HepG2 (cell line): ENCODE results near the gene KDM3B. TPM values are rescaled to one million over a fixed set of nuclear protein-coding genes. Genes with fewer than 3 reads are reported as not detected.

Experiments
- ATAC-seq: fragments of 200-7000 bp; cut with Tn5 transposase; 3 replicates; pipeline ENCODE4 v1.9.1; 2020; ENCODE audit warnings: mild to moderate bottlenecking, moderate library complexity
- BruUV-seq: library from RNA; stranded (reverse); fragments of 400-500 nt; replicated peaks from 2 replicates; lab custom pipeline; 2021; lab: Mats Ljungman, UMichigan
- CTCF ChIA-PET: fragments of 300-600 bp; formaldehyde crosslinking; extraction: SDS; loops from one replicate; lab custom pipeline; 2021; ENCODE audit warnings: low total read pairs, inconsistent platforms, low intra/inter-chr PET ratio; lab: Yijun Ruan, JAX
- POLR2A ChIA-PET: fragments of 350-600 bp; sonication (Branson Sonifier 250); formaldehyde crosslinking; loops from one replicate; lab custom pipeline; 2020; ENCODE audit warnings: antibody characterized with exemption, inconsistent platforms; lab: Yijun Ruan, JAX
- DNase-seq: peaks from one replicate; pipeline ENCODE4 v3.0.0-alpha.2; 2015; ENCODE audit warnings: low spot score
- FAIRE-seq: peaks from 3 replicates; lab custom pipeline; 2011; peaks lifted over from hg19 to GRCh38; lab: Jason Lieb, UNC
- H2AFZ ChIP-seq: one replicate; pipeline ENCODE4 v1.6.1; 2011; ENCODE audit warnings: low read length, inconsistent platforms
- H3K27ac ChIP-seq: fragments of 300-600 bp; 3 replicates; pipeline ENCODE4 v1.8.0; 2011; ENCODE audit warnings: mixed run types, mild to moderate bottlenecking, mixed read lengths, low read length, inconsistent platforms; ENCODE audit not compliant: insufficient read depth; ENCODE audit errors: extremely low read length
- H3K27me3 ChIP-seq, 2 experiments: fragments of 200-600 bp in 1 of 2; 2 replicates in 1 of 2; 3 replicates in 1 of 2; pipeline versions ENCODE4 v1.6.0 to v1.8.0; 2011; ENCODE audit warnings: low read length in 2 of 2, mild to moderate bottlenecking in 2 of 2, moderate library complexity in 2 of 2, inconsistent platforms in 1 of 2; ENCODE audit not compliant: insufficient read depth in 2 of 2, control insufficient read depth in 1 of 2
- H3K36me3 ChIP-seq, 2 experiments: fragments of 200-600 bp in 1 of 2; replicated peaks in 1 of 2; 2 replicates in 1 of 2; 3 replicates in 1 of 2; pipeline versions ENCODE4 v1.5.1 to v1.8.0; 2011; ENCODE audit warnings: low read length in 2 of 2, inconsistent platforms in 1 of 2; ENCODE audit not compliant: insufficient read depth in 2 of 2, control insufficient read depth in 1 of 2
- H3K4me1 ChIP-seq: 2 replicates; pipeline ENCODE4 v1.5.1; 2012; ENCODE audit warnings: low read length, inconsistent platforms; ENCODE audit not compliant: insufficient read depth
- H3K4me2 ChIP-seq: 2 replicates; pipeline ENCODE4 v1.6.0; 2011; ENCODE audit warnings: low read depth, low read length, inconsistent platforms
- H3K4me3 ChIP-seq, 3 experiments: fragments of 200-600 bp in 1 of 3; sonication (generic), shearing (Covaris generic) in 1 of 3; replicated peaks in 1 of 3; 2 replicates each; pipeline ENCODE4 v1.5.1; 2011 to 2016; ENCODE audit warnings: low read length in 3 of 3, inconsistent platforms in 2 of 3, low read depth in 2 of 3, mild to moderate bottlenecking in 2 of 3, control low read depth in 1 of 3, mixed read lengths in 1 of 3; ENCODE audit not compliant: insufficient read depth in 1 of 3
- H3K79me2 ChIP-seq: one replicate; pipeline ENCODE4 v1.6.1; 2011; ENCODE audit warnings: low read length, inconsistent platforms; ENCODE audit not compliant: insufficient read depth
- H3K9ac ChIP-seq: 2 replicates; pipeline ENCODE4 v1.6.0; 2011; ENCODE audit warnings: mild to moderate bottlenecking, low read depth, low read length, inconsistent platforms; ENCODE audit not compliant: insufficient read depth
- H3K9me3 ChIP-seq: 2 replicates; pipeline ENCODE4 v1.5.1; 2012; ENCODE audit warnings: mild to moderate bottlenecking, low read length
- H4K20me1 ChIP-seq: 2 replicates; pipeline ENCODE4 v1.6.0; 2011; ENCODE audit warnings: inconsistent platforms, mild to moderate bottlenecking, low read length, moderate library complexity; ENCODE audit not compliant: insufficient read depth
- GMEB2 ChIP-seq: IDR thresholded peaks from 2 replicates; pipeline ENCODE4 v1.6.1; 2016; ENCODE audit warnings: missing biosample characterization, missing genetic modification reagents, low read depth
- HOXA7 ChIP-seq: sonication (generic); formaldehyde crosslinking; IDR thresholded peaks from 2 replicates; pipeline ENCODE4 v1.8.1; 2022; ENCODE audit warnings: mild to moderate bottlenecking, missing genetic modification reagents, moderate library complexity
- MAZ ChIP-seq, 2 experiments: sonication (generic) in 1 of 2; formaldehyde crosslinking in 1 of 2; IDR thresholded peaks; 2 replicates each; pipeline versions ENCODE4 v1.5.0 to v1.6.1; 2012 to 2020; ENCODE audit warnings: low read depth in 2 of 2, mild to moderate bottlenecking in 2 of 2, borderline replicate concordance in 1 of 2, improper control_type of control experiment in 1 of 2, low read length in 1 of 2, missing genetic modification reagents in 1 of 2, moderate library complexity in 1 of 2
- NFYB ChIP-seq: sonication (generic); formaldehyde crosslinking; IDR thresholded peaks from 2 replicates; pipeline ENCODE4 v1.4.0; 2020; ENCODE audit warnings: missing genetic modification reagents
- RBFOX2 ChIP-seq: fragments of 200-400 bp; formaldehyde crosslinking; IDR thresholded peaks from 2 replicates; pipeline ENCODE4 v1.6.1; 2017; ENCODE audit warnings: low read depth, mild to moderate bottlenecking, low read length
- TCF7 ChIP-seq: sonication (generic); IDR thresholded peaks from 2 replicates; pipeline ENCODE4 v1.6.1; 2016; ENCODE audit warnings: antibody characterized with exemption, low read depth
- U2AF1 ChIP-seq: fragments of 200-400 bp; formaldehyde crosslinking; optimal IDR thresholded peaks from 2 replicates; pipeline ENCODE3; 2017; ENCODE audit warnings: mild to moderate bottlenecking, low read depth, low read length
- U2AF2 ChIP-seq: fragments of 200-400 bp; formaldehyde crosslinking; IDR thresholded peaks from 2 replicates; pipeline ENCODE4 v1.6.1; 2017; ENCODE audit warnings: low read depth, mild to moderate bottlenecking, low read length
- UBTF ChIP-seq: sonication (generic); formaldehyde crosslinking; IDR thresholded peaks from 2 replicates; pipeline ENCODE4 v1.4.0; 2020; ENCODE audit warnings: mild to moderate bottlenecking, missing genetic modification reagents
- ZBTB1 ChIP-seq: sonication (generic); formaldehyde crosslinking; IDR thresholded peaks from 2 replicates; pipeline ENCODE4 v1.4.0; 2020; ENCODE audit warnings: missing genetic modification reagents, borderline replicate concordance
- ZBTB39 ChIP-seq: sonication (generic); formaldehyde crosslinking; IDR thresholded peaks from 2 replicates; pipeline ENCODE4 v1.5.0; 2020; ENCODE audit warnings: missing genetic modification reagents
- ZMYM3 ChIP-seq: sonication (generic); formaldehyde crosslinking; IDR thresholded peaks from 2 replicates; pipeline ENCODE4 v1.5.1; 2020; ENCODE audit warnings: mild to moderate bottlenecking, missing genetic modification reagents
- ZNF10 ChIP-seq: sonication (generic); formaldehyde crosslinking; IDR thresholded peaks from 2 replicates; pipeline ENCODE4 v1.4.0; 2020; ENCODE audit warnings: mild to moderate bottlenecking, low read depth, missing genetic modification reagents, borderline replicate concordance
- ZSCAN31 ChIP-seq: sonication (generic); formaldehyde crosslinking; IDR thresholded peaks from 2 replicates; pipeline ENCODE4 v1.5.0; 2020; ENCODE audit warnings: low read depth, mild to moderate bottlenecking, missing genetic modification reagents
- WGBS: methylation state at CpG from one replicate; pipeline ENCODE4 v1.1.6; 2017; ENCODE audit warnings: low lambda C conversion rate; 5-methylcytosine and 5-hydroxymethylcytosine counted together
- in situ Hi-C: cut with HindIII; loops from 2 replicates; pipeline ENCODE4 v1.10.0; 2017; ENCODE audit warnings: low pct_unique_long_range_greater_than_20kb; ENCODE audit not compliant: extremely low pct_ligation_motif_present
- intact Hi-C: fragments of 100-400 bp; cut with micrococcal nuclease; formaldehyde crosslinking; loops from one replicate; pipeline ENCODE4 v1.10.0; 2022; ENCODE audit not compliant: unreplicated experiment
- polyA plus RNA-seq, 8 experiments: library from polyadenylated mRNA; depleted of rRNA in 3 of 8; stranded (reverse) in 7 of 8; unstranded in 1 of 8; fragments of >200 nt; fragmentation: Illumina TruSeq in 4 of 8; extraction: Trizol in 4 of 8; gene quantifications; 2 replicates each; pipeline versions ENCODE4 v1.2.1 to v1.2.3, GENCODE V29; 2011 to 2016; ENCODE audit warnings: low read depth in 4 of 8, missing spikeins in 1 of 8, mixed read lengths in 1 of 8; ENCODE audit not compliant: insufficient read depth in 1 of 8
- total RNA-seq, 5 experiments: library from RNA; depleted of rRNA; stranded (reverse); fragments of >200 nt; fragmentation: Illumina TruSeq; extraction: Trizol; gene quantifications; 2 replicates each; pipeline ENCODE4 v1.2.3, GENCODE V29; 2016; ENCODE audit warnings: low read depth in 1 of 5

KDM3B gene
- total and polyA plus RNA-seq, 2 of the 13 experiments (the other 11 are each of a cell fraction or from before 2014, with no cell fraction given), result 19.7 to 34.3 TPM

GRCh38 chr5:138468133-138468965 is 115.9 kb downstream of the KDM3B start (continued):
- no peak for TF ChIP-seq ZBTB39 (CRISPR knock-in tag)

GRCh38 chr5:138468966-138469539 is 116.6 kb downstream of the KDM3B start:
- 77% methylated on average over 7 of the region's 8 CpGs for WGBS
- no peak for DNase-seq
- in situ Hi-C loops, result loop anchor here (5.0 kb wide), 1 partner anchor 33 kb away; no protein-coding TSS in a partner anchor
- ChIA-PET CTCF (no interaction called here), POLR2A (interaction anchor here (1.4 to 2.2 kb wide), 3 partner anchors 24 to 82 kb away, joined by 3 to 7 read pairs (median 4); no protein-coding TSS in a partner anchor)
- peaks cover 51% of the 10 kb centered on the region for H3K4me1 ChIP-seq
- 0 out of 5 replicates have a peak, but pooled peaks cover 0 to 2% of the 10 kb centered on the region in 2 experiments for H3K27me3 ChIP-seq
- H3K27ac ChIP-seq, result no peak overlapping the region
- no peak for ATAC-seq
- no peak for FAIRE-seq
- peaks cover 0 to 7% of the 10 kb centered on the region in 2 experiments; a peak in 2 of 5 replicates for H3K36me3 ChIP-seq
- H3K4me3 ChIP-seq, result no peak overlapping the region
- peaks cover 3% of the 10 kb centered on the region; the same call in 1 of the 2 replicates for H4K20me1 ChIP-seq
- H3K4me2 ChIP-seq, result no peak overlapping the region
- H3K79me2 ChIP-seq, result peaks cover 3% of the 10 kb centered on the region
- BruUV-seq, result no TSS peak
- no peaks in the 10 kb centered on the region for H3K9me3 ChIP-seq
- H2AFZ ChIP-seq, result no peak overlapping the region
- H3K9ac ChIP-seq, result no peak overlapping the region
- intact Hi-C loops, result no loop called here
- TF ChIP-seq ZSCAN31 (CRISPR knock-in tag), result no peak
- no peak for TF ChIP-seq U2AF1
- no peak for TF ChIP-seq U2AF2
- TF ChIP-seq TCF7, result no peak
- TF ChIP-seq MAZ (IDR thresholded peaks at IDR 0.05; ENCODE audit: borderline replicate concordance, low read depth, low read length), result peak; percentile 47; the same call in 1 of the 2 replicates
- no peak for TF ChIP-seq MAZ (CRISPR knock-in tag; IDR thresholded peaks at IDR 0.05; ENCODE audit: low read depth)
- TF ChIP-seq ZBTB1 (CRISPR knock-in tag), result no peak
- no peak for TF ChIP-seq ZNF10 (CRISPR knock-in tag)
- no peak for TF ChIP-seq GMEB2
- TF ChIP-seq UBTF, result no peak
- TF ChIP-seq NFYB (CRISPR knock-in tag), result no peak
- peak; percentile 24; the same call in 1 of the 2 replicates for TF ChIP-seq RBFOX2
- TF ChIP-seq HOXA7, result no peak
- no peak for TF ChIP-seq ZMYM3 (CRISPR knock-in tag)
